Epithelial cell of esophagus (primary cell): ENCODE measurements around the gene CABCOCO1.
A peak's percentile ranks its signal among the peaks of the same experiment; 100 is the strongest.

Experiments
- DNase-seq: peaks from one replicate; pipeline ENCODE4 v3.0.0; 2010; ENCODE audit warnings: low read depth
- H3K4me3 ChIP-seq: 2 replicates; pipeline ENCODE4 v1.5.1; 2011; ENCODE audit warnings: mild to moderate bottlenecking, low read length, control low read depth
- TF ChIP-seq, protein P1 (sequence below): IDR thresholded peaks from 2 replicates; pipeline ENCODE4 v1.5.1; 2011; ENCODE audit warnings: low read depth, mild to moderate bottlenecking, low read length, control low read depth, inconsistent platforms; ENCODE audit not compliant: insufficient read depth; ENCODE audit errors: missing control alignments

Gene CABCOCO1

GRCh38 chr10:61746377-61746776 is 83.6 kb downstream of the CABCOCO1 start:
- TF ChIP-seq, protein P1, sequence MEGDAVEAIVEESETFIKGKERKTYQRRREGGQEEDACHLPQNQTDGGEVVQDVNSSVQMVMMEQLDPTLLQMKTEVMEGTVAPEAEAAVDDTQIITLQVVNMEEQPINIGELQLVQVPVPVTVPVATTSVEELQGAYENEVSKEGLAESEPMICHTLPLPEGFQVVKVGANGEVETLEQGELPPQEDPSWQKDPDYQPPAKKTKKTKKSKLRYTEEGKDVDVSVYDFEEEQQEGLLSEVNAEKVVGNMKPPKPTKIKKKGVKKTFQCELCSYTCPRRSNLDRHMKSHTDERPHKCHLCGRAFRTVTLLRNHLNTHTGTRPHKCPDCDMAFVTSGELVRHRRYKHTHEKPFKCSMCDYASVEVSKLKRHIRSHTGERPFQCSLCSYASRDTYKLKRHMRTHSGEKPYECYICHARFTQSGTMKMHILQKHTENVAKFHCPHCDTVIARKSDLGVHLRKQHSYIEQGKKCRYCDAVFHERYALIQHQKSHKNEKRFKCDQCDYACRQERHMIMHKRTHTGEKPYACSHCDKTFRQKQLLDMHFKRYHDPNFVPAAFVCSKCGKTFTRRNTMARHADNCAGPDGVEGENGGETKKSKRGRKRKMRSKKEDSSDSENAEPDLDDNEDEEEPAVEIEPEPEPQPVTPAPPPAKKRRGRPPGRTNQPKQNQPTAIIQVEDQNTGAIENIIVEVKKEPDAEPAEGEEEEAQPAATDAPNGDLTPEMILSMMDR: no peak
- no peak overlapping the region for H3K4me3 ChIP-seq
- DNase-seq: no peak

DNA sequence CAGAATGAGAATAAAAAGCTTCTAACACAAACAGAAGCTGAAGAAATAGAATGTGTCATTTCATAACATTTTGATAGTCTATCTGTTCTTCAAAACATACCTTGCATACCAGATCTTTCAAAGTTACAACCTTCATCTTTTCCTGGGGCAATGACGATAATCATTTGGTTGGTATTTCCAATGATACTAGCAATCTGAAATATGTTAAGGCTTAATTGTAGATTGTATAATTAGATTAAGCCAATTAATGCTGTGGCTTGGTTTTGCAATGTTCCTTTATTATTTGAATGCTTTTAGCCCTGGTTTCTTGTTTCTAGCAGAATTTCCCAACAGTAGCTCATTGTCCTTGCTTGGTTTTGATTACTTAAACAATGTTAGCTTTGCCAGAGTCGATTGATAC is 84.6 kb downstream of the CABCOCO1 start:
- no peak for DNase-seq
- H3K4me3 ChIP-seq: no peak overlapping the region
- TF ChIP-seq, protein P1: no peak

DNA sequence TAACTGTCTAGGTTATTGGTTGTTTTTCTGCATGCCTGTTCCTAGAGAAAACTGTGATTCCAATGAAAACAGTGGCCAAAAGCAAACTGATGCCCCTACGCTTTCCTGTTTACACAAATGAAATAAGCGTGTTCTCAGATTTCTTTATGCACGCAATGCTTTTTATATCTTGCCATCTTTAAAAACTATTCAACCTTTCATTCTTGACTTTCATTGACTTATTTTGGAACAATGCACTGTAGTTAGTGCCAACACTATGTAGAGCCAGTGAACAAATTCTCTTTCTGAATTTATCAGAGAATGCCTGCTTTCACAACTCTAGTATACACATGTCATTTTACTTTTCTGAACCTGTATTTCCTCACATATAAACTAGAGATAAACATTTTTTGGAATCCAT is 86.6 kb downstream of the CABCOCO1 start:
- TF ChIP-seq, protein P1: no peak
- no peak for DNase-seq
- no peak overlapping the region for H3K4me3 ChIP-seq

- DNase-seq: peak; percentile 79
- H3K4me3 ChIP-seq: no peak overlapping the region
- TF ChIP-seq, protein P1: peak; percentile 89
Measured at GRCh38 chr10:61750943-61751471, 88.3 kb downstream of the CABCOCO1 start.

DNA sequence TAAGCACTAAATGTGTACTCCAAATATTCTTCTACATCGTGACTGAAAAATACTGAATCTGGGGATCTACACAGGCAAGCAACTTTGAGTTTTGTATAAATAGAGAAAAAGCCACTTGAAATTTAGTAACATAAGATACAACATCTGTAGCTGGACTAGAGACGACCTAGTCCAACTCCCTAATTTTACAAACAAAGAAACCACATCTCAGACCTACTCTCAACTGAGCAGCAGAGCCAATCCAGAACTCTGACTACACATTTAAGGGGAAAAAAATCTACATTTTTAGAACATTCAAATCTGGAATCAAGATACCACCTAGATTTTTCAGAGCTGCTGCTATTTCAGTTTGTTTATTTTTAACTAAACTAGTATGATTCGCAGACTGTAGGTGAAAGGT is 88.9 kb downstream of the CABCOCO1 start:
- no peak overlapping the region for H3K4me3 ChIP-seq
- no peak for DNase-seq
- TF ChIP-seq, protein P1: no peak

DNA sequence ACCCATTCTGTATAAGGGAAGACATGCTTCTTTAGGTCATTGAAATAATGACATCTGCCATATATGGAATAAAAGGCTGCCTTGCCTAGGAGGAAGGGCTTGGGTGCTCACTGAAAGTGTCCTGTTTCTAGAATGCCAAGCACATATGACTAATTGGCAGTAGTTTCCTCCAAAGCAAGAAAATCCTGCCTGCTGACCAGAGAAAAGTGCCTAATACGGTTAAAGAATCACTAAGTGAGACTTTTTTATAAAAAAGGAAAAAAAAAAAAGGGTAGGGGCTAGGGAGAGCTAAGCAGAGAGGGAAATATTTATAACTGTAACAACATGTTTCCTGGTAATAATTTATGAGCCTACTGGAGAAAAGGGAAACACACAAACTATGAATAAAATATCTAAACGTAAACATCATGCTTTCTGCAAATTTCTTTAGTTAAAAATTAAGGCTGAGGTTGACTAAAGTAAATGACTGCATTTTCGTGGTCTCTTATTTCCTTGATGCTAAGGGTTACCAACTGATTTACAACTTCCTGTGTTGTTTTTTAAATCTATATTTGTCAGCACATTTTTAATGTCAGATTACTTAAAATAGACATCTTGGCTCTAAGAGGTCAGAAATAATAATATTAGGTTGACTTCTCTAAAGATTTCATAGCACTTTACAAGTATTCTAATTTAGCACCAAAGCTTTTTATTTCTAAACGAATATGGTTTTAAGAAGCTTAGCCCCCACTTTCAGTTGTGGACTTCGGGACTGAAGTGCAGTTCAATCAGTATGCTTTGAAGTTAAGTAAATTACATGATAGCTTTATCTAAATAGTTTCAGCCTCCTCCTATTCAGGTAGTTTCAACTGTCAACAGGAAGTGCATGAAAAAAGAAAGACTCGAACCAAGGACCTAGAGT is 89.6 kb downstream of the CABCOCO1 start:
- no peak overlapping the region for H3K4me3 ChIP-seq
- peak; percentile 76 for DNase-seq
- TF ChIP-seq, protein P1: no peak
